Glutamatergic neuron (in vitro differentiated cells): Measurements from ENCODE around the gene HDAC9. TPM values are rescaled to one million over a fixed set of nuclear protein-coding genes. Genes with fewer than 3 reads are reported as not detected.

Experiments used
- DNase-seq: peaks from one replicate; pipeline ENCODE4 v3.0.0; 2022
- H3K27ac Mint-ChIP-seq: one replicate; pipeline ENCODE4 v1.8.0; 2020; ENCODE audit warnings: mild to moderate bottlenecking, mixed read lengths, inconsistent platforms; ENCODE audit not compliant: unreplicated experiment
- H3K27me3 Mint-ChIP-seq: one replicate; pipeline ENCODE4 v1.8.0; 2020; ENCODE audit warnings: mild to moderate bottlenecking, moderate library complexity, mixed read lengths, inconsistent platforms; ENCODE audit not compliant: unreplicated experiment
- H3K36me3 Mint-ChIP-seq: one replicate; pipeline ENCODE4 v1.8.0; 2020; ENCODE audit warnings: mild to moderate bottlenecking, mixed read lengths, inconsistent platforms; ENCODE audit not compliant: unreplicated experiment
- H3K4me1 Mint-ChIP-seq: one replicate; pipeline ENCODE4 v1.8.0; 2020; ENCODE audit warnings: mild to moderate bottlenecking, low read depth, mixed read lengths, inconsistent platforms; ENCODE audit not compliant: unreplicated experiment
- H3K4me3 Mint-ChIP-seq: one replicate; pipeline ENCODE4 v1.8.0; 2020; ENCODE audit warnings: mild to moderate bottlenecking, mixed read lengths, inconsistent platforms; ENCODE audit not compliant: unreplicated experiment
- H3K9me3 Mint-ChIP-seq: one replicate; pipeline ENCODE4 v1.8.0; 2020; ENCODE audit warnings: mild to moderate bottlenecking, moderate library complexity, mixed read lengths, inconsistent platforms; ENCODE audit not compliant: unreplicated experiment
- CTCF ChIP-seq: fragments of 200-600 bp; sonication (generic); IDR thresholded peaks from one replicate; pipeline ENCODE4 v1.5.0; 2021; ENCODE audit not compliant: partially characterized antibody, unreplicated experiment
- total RNA-seq: library from RNA; stranded (reverse); fragmentation: NEBNext Ultra II Directional; extraction: Animal tissue kit (Norgen Biotek cat#: 25700); gene quantifications from one replicate; pipeline ENCODE4 v1.2.1, GENCODE V29; 2021; ENCODE audit not compliant: unreplicated experiment

The HDAC9 gene
- total RNA-seq, 1 donor from 2014 or later = 94.8 TPM

GRCh38 chr7:18626086-18626485, 130.5 kb downstream of the HDAC9 start:
- peaks cover 26% of the 10 kb centered on the region for H3K4me1 Mint-ChIP-seq
- DNase-seq = no peak

GRCh38 chr7:18626717-18627116, 131.2 kb downstream of the HDAC9 start:
- H3K4me3 Mint-ChIP-seq = no peak overlapping the region
- H3K36me3 Mint-ChIP-seq = no peaks in the 10 kb centered on the region
- H3K27me3 Mint-ChIP-seq = no peaks in the 10 kb centered on the region
- H3K4me1 Mint-ChIP-seq = peaks cover 26% of the 10 kb centered on the region
- no peaks in the 10 kb centered on the region for H3K9me3 Mint-ChIP-seq
- no peak for DNase-seq
- H3K27ac Mint-ChIP-seq = peak overlapping the region; percentile 24
- no peak for TF ChIP-seq CTCF

More at GRCh38 chr7:18626086-18626485, 130.5 kb downstream of the HDAC9 start:
- H3K4me3 Mint-ChIP-seq = no peak overlapping the region
- H3K36me3 Mint-ChIP-seq = no peaks in the 10 kb centered on the region
- no peaks in the 10 kb centered on the region for H3K27me3 Mint-ChIP-seq
- H3K9me3 Mint-ChIP-seq = no peaks in the 10 kb centered on the region
- no peak for TF ChIP-seq CTCF
- no peak overlapping the region for H3K27ac Mint-ChIP-seq

- Mint-ChIP-seq H3K36me3 (no peaks in the 10 kb centered on the region), H3K27me3 (no peaks in the 10 kb centered on the region), H3K4me1 (peaks cover 24% of the 10 kb centered on the region), H3K9me3 (no peaks in the 10 kb centered on the region), H3K4me3 (no peak overlapping the region), H3K27ac (peak overlapping the region; percentile 49)
- TF ChIP-seq CTCF = no peak
- DNase-seq = no peak
Measured at GRCh38 chr7:18637516-18637915, 142.0 kb downstream of the HDAC9 start.

- no peaks in the 10 kb centered on the region for H3K9me3 Mint-ChIP-seq
Measured at GRCh38 chr7:18638594-18639452, 143.3 kb downstream of the HDAC9 start.

More at GRCh38 chr7:18638594-18639452, 143.3 kb downstream of the HDAC9 start:
- peak overlapping the region; percentile 86 for H3K27ac Mint-ChIP-seq
- no peak for DNase-seq
- H3K27me3 Mint-ChIP-seq = no peaks in the 10 kb centered on the region
- no peak for TF ChIP-seq CTCF
- H3K36me3 Mint-ChIP-seq = no peaks in the 10 kb centered on the region
- peak overlapping the region; percentile 3 for H3K4me3 Mint-ChIP-seq
- peaks cover 32% of the 10 kb centered on the region for H3K4me1 Mint-ChIP-seq
